ENCODE measurements around the gene GDA. TPM values are rescaled to one million over a fixed set of nuclear protein-coding genes. Genes with fewer than 3 reads are reported as not detected.

The GDA gene
- total and polyA plus RNA-seq, 4 donors, result 0.37 to 24.4 (median 19.5) TPM

DNA sequence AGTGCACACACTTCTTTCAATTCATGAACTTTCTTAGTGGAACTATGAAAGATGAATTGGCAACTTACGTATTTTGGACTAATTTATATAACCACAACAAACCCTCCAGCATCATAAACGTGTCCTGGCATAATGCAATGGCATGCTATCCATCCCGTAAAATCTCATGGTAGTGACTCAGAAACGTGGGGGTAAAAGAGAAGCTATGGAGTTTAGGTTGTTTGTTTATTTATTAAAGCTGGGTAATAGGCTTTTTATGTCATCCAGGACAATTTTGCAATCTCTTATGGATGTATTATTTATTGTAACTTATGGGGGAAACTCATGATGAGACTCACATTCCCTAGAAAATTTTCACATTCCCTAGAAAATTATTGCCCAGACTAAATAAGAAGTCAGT is 106.3 kb downstream of the GDA start:
- no peak overlapping the region for H3K4me3 ChIP-seq (ENCODE audit: low read depth in 1 of 3, low read length in 3 of 3)
- no peaks in the 10 kb centered on the region for H3K9me3 ChIP-seq (ENCODE audit: control insufficient read depth in 4 of 4, low read length in 3 of 4)
- no peak for DNase-seq (ENCODE audit: low spot score)
- no peak overlapping the region for H3K9ac ChIP-seq (ENCODE audit: low read depth in 1 of 2, low read length in 2 of 2)
- no peak overlapping the region for H3K27ac ChIP-seq (ENCODE audit: low read depth in 1 of 2, low read length in 2 of 2)
- TF ChIP-seq HNF4A (conservative IDR thresholded peaks at IDR 0.05), result no peak
- no peak for TF ChIP-seq GABPA (IDR thresholded peaks at IDR 0.05 in 1 of 2, conservative IDR thresholded peaks at IDR 0.05 in 1 of 2)
- no peak for TF ChIP-seq YY1 (IDR thresholded peaks at IDR 0.05)
- no peak for TF ChIP-seq FOXA1 (IDR thresholded peaks at IDR 0.05)
- TF ChIP-seq, protein P1, sequence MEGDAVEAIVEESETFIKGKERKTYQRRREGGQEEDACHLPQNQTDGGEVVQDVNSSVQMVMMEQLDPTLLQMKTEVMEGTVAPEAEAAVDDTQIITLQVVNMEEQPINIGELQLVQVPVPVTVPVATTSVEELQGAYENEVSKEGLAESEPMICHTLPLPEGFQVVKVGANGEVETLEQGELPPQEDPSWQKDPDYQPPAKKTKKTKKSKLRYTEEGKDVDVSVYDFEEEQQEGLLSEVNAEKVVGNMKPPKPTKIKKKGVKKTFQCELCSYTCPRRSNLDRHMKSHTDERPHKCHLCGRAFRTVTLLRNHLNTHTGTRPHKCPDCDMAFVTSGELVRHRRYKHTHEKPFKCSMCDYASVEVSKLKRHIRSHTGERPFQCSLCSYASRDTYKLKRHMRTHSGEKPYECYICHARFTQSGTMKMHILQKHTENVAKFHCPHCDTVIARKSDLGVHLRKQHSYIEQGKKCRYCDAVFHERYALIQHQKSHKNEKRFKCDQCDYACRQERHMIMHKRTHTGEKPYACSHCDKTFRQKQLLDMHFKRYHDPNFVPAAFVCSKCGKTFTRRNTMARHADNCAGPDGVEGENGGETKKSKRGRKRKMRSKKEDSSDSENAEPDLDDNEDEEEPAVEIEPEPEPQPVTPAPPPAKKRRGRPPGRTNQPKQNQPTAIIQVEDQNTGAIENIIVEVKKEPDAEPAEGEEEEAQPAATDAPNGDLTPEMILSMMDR (IDR thresholded peaks at IDR 0.05; ENCODE audit: low read depth, low read length, missing input control), result no peak
- TF ChIP-seq FOXA2 (IDR thresholded peaks at IDR 0.05), result no peak
- TF ChIP-seq MAX (IDR thresholded peaks at IDR 0.05), result no peak
- no peak for TF ChIP-seq RAD21 (IDR thresholded peaks at IDR 0.05)
- no peak for TF ChIP-seq TAF1 (conservative IDR thresholded peaks at IDR 0.05)
- no peak for TF ChIP-seq SP1 (IDR thresholded peaks at IDR 0.05)
- TF ChIP-seq HNF4G (IDR thresholded peaks at IDR 0.05), result no peak
- no peak for TF ChIP-seq ZBTB33 (IDR thresholded peaks at IDR 0.05)
- TF ChIP-seq NR2F2 (IDR thresholded peaks at IDR 0.05), result no peak
- no peak for TF ChIP-seq JUND (IDR thresholded peaks at IDR 0.05)
- no peak for TF ChIP-seq RXRA (IDR thresholded peaks at IDR 0.05)
- TF ChIP-seq EGR1 (IDR thresholded peaks at IDR 0.05; ENCODE audit: low read depth in 2 of 2), result no peak
- TF ChIP-seq, protein P2, sequence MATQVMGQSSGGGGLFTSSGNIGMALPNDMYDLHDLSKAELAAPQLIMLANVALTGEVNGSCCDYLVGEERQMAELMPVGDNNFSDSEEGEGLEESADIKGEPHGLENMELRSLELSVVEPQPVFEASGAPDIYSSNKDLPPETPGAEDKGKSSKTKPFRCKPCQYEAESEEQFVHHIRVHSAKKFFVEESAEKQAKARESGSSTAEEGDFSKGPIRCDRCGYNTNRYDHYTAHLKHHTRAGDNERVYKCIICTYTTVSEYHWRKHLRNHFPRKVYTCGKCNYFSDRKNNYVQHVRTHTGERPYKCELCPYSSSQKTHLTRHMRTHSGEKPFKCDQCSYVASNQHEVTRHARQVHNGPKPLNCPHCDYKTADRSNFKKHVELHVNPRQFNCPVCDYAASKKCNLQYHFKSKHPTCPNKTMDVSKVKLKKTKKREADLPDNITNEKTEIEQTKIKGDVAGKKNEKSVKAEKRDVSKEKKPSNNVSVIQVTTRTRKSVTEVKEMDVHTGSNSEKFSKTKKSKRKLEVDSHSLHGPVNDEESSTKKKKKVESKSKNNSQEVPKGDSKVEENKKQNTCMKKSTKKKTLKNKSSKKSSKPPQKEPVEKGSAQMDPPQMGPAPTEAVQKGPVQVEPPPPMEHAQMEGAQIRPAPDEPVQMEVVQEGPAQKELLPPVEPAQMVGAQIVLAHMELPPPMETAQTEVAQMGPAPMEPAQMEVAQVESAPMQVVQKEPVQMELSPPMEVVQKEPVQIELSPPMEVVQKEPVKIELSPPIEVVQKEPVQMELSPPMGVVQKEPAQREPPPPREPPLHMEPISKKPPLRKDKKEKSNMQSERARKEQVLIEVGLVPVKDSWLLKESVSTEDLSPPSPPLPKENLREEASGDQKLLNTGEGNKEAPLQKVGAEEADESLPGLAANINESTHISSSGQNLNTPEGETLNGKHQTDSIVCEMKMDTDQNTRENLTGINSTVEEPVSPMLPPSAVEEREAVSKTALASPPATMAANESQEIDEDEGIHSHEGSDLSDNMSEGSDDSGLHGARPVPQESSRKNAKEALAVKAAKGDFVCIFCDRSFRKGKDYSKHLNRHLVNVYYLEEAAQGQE (IDR thresholded peaks at IDR 0.05), result no peak
- TF ChIP-seq ATF3 (IDR thresholded peaks at IDR 0.05), result no peak
- H3K27me3 ChIP-seq (ENCODE audit: control insufficient read depth in 4 of 4, insufficient read depth in 4 of 4, low read length in 3 of 4), result no peaks in the 10 kb centered on the region
- peaks cover 2 to 14% (median 9%) of the 10 kb centered on the region in 4 donors for H3K36me3 ChIP-seq (ENCODE audit: control insufficient read depth in 4 of 4, insufficient read depth in 3 of 4, low read depth in 1 of 4, low read length in 3 of 4)
- WGBS, result 90% methylated on average over 4 of the region's 4 CpGs
- no peaks in the 10 kb centered on the region for H3K4me1 ChIP-seq (ENCODE audit: control insufficient read depth in 4 of 4, insufficient read depth in 4 of 4, low read length in 3 of 4)
